Measurements from ENCODE around the gene RASGRF1.

DNA sequence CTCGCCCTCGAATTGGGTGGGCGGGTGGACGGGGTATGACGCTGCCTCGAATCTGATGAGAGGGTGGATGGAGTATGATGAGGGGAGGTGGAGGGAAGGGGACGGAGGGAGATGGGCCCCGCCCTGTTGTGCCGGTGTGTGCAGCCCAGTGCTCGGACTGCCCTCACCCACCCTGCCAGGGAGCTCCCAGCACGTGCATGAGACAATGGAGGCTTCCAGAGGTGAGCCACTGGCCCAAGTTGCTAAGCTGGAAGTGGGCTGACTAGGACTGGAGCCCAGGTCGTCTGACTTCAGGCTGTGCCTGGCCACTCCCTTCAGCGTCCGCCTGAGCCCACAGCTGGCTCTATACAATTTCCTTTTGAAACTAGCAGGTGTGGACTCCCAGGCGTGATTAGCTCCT is 98.7 kb downstream of the RASGRF1 start:
- TF ChIP-seq MYNN (IDR thresholded peaks at IDR 0.05) (no peak), MYNN (CRISPR knock-in tag; IDR thresholded peaks at IDR 0.05) (no peak), FOXK2 (conservative IDR thresholded peaks at IDR 0.05 in 1 of 2, IDR thresholded peaks at IDR 0.05 in 1 of 2; ENCODE audit: low read depth in 2 of 2) (no peak), ZNF511 (CRISPR knock-in tag; IDR thresholded peaks at IDR 0.05) (no peak)
- TF ChIP-seq, protein P1, sequence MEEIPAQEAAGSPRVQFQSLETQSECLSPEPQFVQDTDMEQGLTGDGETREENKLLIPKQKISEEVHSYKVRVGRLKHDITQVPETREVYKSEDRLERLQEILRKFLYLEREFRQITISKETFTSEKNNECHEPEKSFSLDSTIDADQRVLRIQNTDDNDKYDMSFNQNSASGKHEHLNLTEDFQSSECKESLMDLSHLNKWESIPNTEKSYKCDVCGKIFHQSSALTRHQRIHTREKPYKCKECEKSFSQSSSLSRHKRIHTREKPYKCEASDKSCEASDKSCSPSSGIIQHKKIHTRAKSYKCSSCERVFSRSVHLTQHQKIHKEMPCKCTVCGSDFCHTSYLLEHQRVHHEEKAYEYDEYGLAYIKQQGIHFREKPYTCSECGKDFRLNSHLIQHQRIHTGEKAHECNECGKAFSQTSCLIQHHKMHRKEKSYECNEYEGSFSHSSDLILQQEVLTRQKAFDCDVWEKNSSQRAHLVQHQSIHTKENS (CRISPR knock-in tag; IDR thresholded peaks at IDR 0.05), result no peak
